Measurements from ENCODE around the gene SPRED2.

SPRED2 gene

GRCh38 chr2:65277791-65278483 is 154.5 kb downstream of the SPRED2 start:
- Histone ChIP-seq H3K4me3 (ENCODE audit: low read length in 2 of 2) (no peak overlapping the region), H3K9ac (ENCODE audit: low read depth, low read length, poor library complexity) (no peak overlapping the region), H3K23ac (ENCODE audit: low read depth, low read length, poor library complexity) (no peak overlapping the region), H2BK5ac (ENCODE audit: low read length) (no peak overlapping the region), H3K4me1 (ENCODE audit: control insufficient read depth in 2 of 2, insufficient read depth in 1 of 2, low read depth in 1 of 2, low read length in 2 of 2) (peaks cover 20 to 32% of the 10 kb centered on the region in 2 donors), H3K4ac (ENCODE audit: low read length) (no peak overlapping the region), H2AK5ac (ENCODE audit: low read depth, low read length) (no peak overlapping the region), H2BK12ac (ENCODE audit: low read length) (no peak overlapping the region), H3K18ac (ENCODE audit: low read length) (no peak overlapping the region), H4K91ac (ENCODE audit: low read depth, low read length, poor library complexity) (no peak overlapping the region), H3K9me3 (replicated peaks in 1 of 2; ENCODE audit: control insufficient read depth in 2 of 2, insufficient read depth in 1 of 2, low read depth in 1 of 2, low read length in 2 of 2) (no peaks in the 10 kb centered on the region), H3K36me3 (replicated peaks in 1 of 2; ENCODE audit: control insufficient read depth in 2 of 2, insufficient read depth in 2 of 2, low read length in 2 of 2) (peaks cover 0 to 3% of the 10 kb centered on the region in 2 donors), H3K79me1 (ENCODE audit: low read depth, low read length) (no peaks in the 10 kb centered on the region), H3K27ac (replicated peaks; ENCODE audit: low read length) (no peak overlapping the region), H3K27me3 (ENCODE audit: control insufficient read depth in 3 of 3, insufficient read depth in 3 of 3, low read depth in 1 of 3, low read length in 3 of 3) (no peaks in the 10 kb centered on the region), H3K14ac (ENCODE audit: low read length) (no peak overlapping the region), H3K4me2 (ENCODE audit: insufficient read depth, low read length, poor library complexity, severe bottlenecking) (no peak overlapping the region), H2AFZ (ENCODE audit: low read length) (peak overlapping the region; percentile 46), H4K8ac (ENCODE audit: low read depth, low read length) (no peak overlapping the region), H2BK15ac (ENCODE audit: low read length) (no peak overlapping the region), H2BK120ac (ENCODE audit: low read depth, low read length) (no peak overlapping the region)
- WGBS, 2 donors (ENCODE audit: extremely low coverage in 2 of 2, insufficient read length in 2 of 2, insufficient replicate concordance in 1 of 2) = no CpG with 5 or more reads among the region's 5 CpGs
- no peak for DNase-seq (ENCODE audit: low spot score)

GRCh38 chr2:65277118-65277517 is 155.3 kb downstream of the SPRED2 start:
- no peak overlapping the region for H2BK120ac ChIP-seq (ENCODE audit: low read depth, low read length)
- no peak overlapping the region for H4K91ac ChIP-seq (ENCODE audit: low read depth, low read length, poor library complexity)
- no peak overlapping the region for H3K4me3 ChIP-seq (ENCODE audit: low read length in 2 of 2)
- peaks cover 0 to 12% of the 10 kb centered on the region in 2 donors for H3K36me3 ChIP-seq (replicated peaks in 1 of 2; ENCODE audit: control insufficient read depth in 2 of 2, insufficient read depth in 2 of 2, low read length in 2 of 2)
- H3K9ac ChIP-seq (ENCODE audit: low read depth, low read length, poor library complexity) = no peak overlapping the region
- H2BK5ac ChIP-seq (ENCODE audit: low read length) = no peak overlapping the region
- no peak overlapping the region for H3K14ac ChIP-seq (ENCODE audit: low read length)
- peak overlapping the region; percentile 26 for H3K27ac ChIP-seq (replicated peaks; ENCODE audit: low read length)
- H3K27me3 ChIP-seq (ENCODE audit: control insufficient read depth in 3 of 3, insufficient read depth in 3 of 3, low read depth in 1 of 3, low read length in 3 of 3) = no peaks in the 10 kb centered on the region
- peaks cover 18 to 27% of the 10 kb centered on the region in 2 donors for H3K4me1 ChIP-seq (ENCODE audit: control insufficient read depth in 2 of 2, insufficient read depth in 1 of 2, low read depth in 1 of 2, low read length in 2 of 2)
- no CpG with 5 or more reads among the region's 3 CpGs for WGBS, 2 donors (ENCODE audit: extremely low coverage in 2 of 2, insufficient read length in 2 of 2, insufficient replicate concordance in 1 of 2)
- no peak for DNase-seq (ENCODE audit: low spot score)
- no peak overlapping the region for H2BK12ac ChIP-seq (ENCODE audit: low read length)
- no peak overlapping the region for H3K4ac ChIP-seq (ENCODE audit: low read length)
- H2BK15ac ChIP-seq (ENCODE audit: low read length) = no peak overlapping the region
- no peak overlapping the region for H2AFZ ChIP-seq (ENCODE audit: low read length)
- no peak overlapping the region for H4K8ac ChIP-seq (ENCODE audit: low read depth, low read length)
- H3K18ac ChIP-seq (ENCODE audit: low read length) = no peak overlapping the region
- no peaks in the 10 kb centered on the region for H3K79me1 ChIP-seq (ENCODE audit: low read depth, low read length)
- no peak overlapping the region for H3K23ac ChIP-seq (ENCODE audit: low read depth, low read length, poor library complexity)
- no peak overlapping the region for H2AK5ac ChIP-seq (ENCODE audit: low read depth, low read length)
- no peak overlapping the region for H3K4me2 ChIP-seq (ENCODE audit: insufficient read depth, low read length, poor library complexity, severe bottlenecking)
- no peaks in the 10 kb centered on the region for H3K9me3 ChIP-seq (replicated peaks in 1 of 2; ENCODE audit: control insufficient read depth in 2 of 2, insufficient read depth in 1 of 2, low read depth in 1 of 2, low read length in 2 of 2)

- no peak overlapping the region for H2BK120ac ChIP-seq (ENCODE audit: low read depth, low read length)
- peaks cover under 1 to 16% of the 10 kb centered on the region in 2 donors for H3K36me3 ChIP-seq (replicated peaks in 1 of 2; ENCODE audit: control insufficient read depth in 2 of 2, insufficient read depth in 2 of 2, low read length in 2 of 2)
- no peak overlapping the region for H2AFZ ChIP-seq (ENCODE audit: low read length)
- no CpG with 5 or more reads among the region's 5 CpGs for WGBS, 2 donors (ENCODE audit: extremely low coverage in 2 of 2, insufficient read length in 2 of 2, insufficient replicate concordance in 1 of 2)
- no peak overlapping the region for H2AK5ac ChIP-seq (ENCODE audit: low read depth, low read length)
- no peak overlapping the region for H3K23ac ChIP-seq (ENCODE audit: low read depth, low read length, poor library complexity)
- H3K4me1 ChIP-seq (ENCODE audit: control insufficient read depth in 2 of 2, insufficient read depth in 1 of 2, low read depth in 1 of 2, low read length in 2 of 2) = peaks cover 18 to 22% of the 10 kb centered on the region in 2 donors
- H3K27ac ChIP-seq (replicated peaks; ENCODE audit: low read length) = peak overlapping the region; percentile 26
- no peaks in the 10 kb centered on the region for H3K27me3 ChIP-seq (ENCODE audit: control insufficient read depth in 3 of 3, insufficient read depth in 3 of 3, low read depth in 1 of 3, low read length in 3 of 3)
- H3K4me3 ChIP-seq (ENCODE audit: low read length in 2 of 2) = no peak overlapping the region
- H2BK12ac ChIP-seq (ENCODE audit: low read length) = no peak overlapping the region
- H3K79me1 ChIP-seq (ENCODE audit: low read depth, low read length) = no peaks in the 10 kb centered on the region
- no peak overlapping the region for H4K91ac ChIP-seq (ENCODE audit: low read depth, low read length, poor library complexity)
- H3K9me3 ChIP-seq (replicated peaks in 1 of 2; ENCODE audit: control insufficient read depth in 2 of 2, insufficient read depth in 1 of 2, low read depth in 1 of 2, low read length in 2 of 2) = no peaks in the 10 kb centered on the region
- H3K4ac ChIP-seq (ENCODE audit: low read length) = no peak overlapping the region
- no peak overlapping the region for H3K14ac ChIP-seq (ENCODE audit: low read length)
- no peak overlapping the region for H3K9ac ChIP-seq (ENCODE audit: low read depth, low read length, poor library complexity)
- H2BK15ac ChIP-seq (ENCODE audit: low read length) = no peak overlapping the region
- no peak overlapping the region for H3K18ac ChIP-seq (ENCODE audit: low read length)
- no peak overlapping the region for H4K8ac ChIP-seq (ENCODE audit: low read depth, low read length)
- no peak overlapping the region for H2BK5ac ChIP-seq (ENCODE audit: low read length)
- no peak for DNase-seq (ENCODE audit: low spot score)
- H3K4me2 ChIP-seq (ENCODE audit: insufficient read depth, low read length, poor library complexity, severe bottlenecking) = no peak overlapping the region
Measured at GRCh38 chr2:65276609-65277008, 155.8 kb downstream of the SPRED2 start.

GRCh38 chr2:65275141-65275915 is 157.1 kb downstream of the SPRED2 start:
- no peaks in the 10 kb centered on the region for H3K9me3 ChIP-seq (replicated peaks in 1 of 2; ENCODE audit: control insufficient read depth in 2 of 2, insufficient read depth in 1 of 2, low read depth in 1 of 2, low read length in 2 of 2)
- H3K27ac ChIP-seq (replicated peaks; ENCODE audit: low read length) = no peak overlapping the region
- H3K18ac ChIP-seq (ENCODE audit: low read length) = no peak overlapping the region
- H3K4me1 ChIP-seq (ENCODE audit: control insufficient read depth in 2 of 2, insufficient read depth in 1 of 2, low read depth in 1 of 2, low read length in 2 of 2) = peaks cover 18 to 21% of the 10 kb centered on the region in 2 donors
- no peak for DNase-seq (ENCODE audit: low spot score)
- no peak overlapping the region for H4K8ac ChIP-seq (ENCODE audit: low read depth, low read length)
- no peak overlapping the region for H3K14ac ChIP-seq (ENCODE audit: low read length)
- no peak overlapping the region for H2AFZ ChIP-seq (ENCODE audit: low read length)
- WGBS, 2 donors (ENCODE audit: extremely low coverage in 2 of 2, insufficient read length in 2 of 2, insufficient replicate concordance in 1 of 2) = no CpG with 5 or more reads among the region's 4 CpGs
- no peak overlapping the region for H2AK5ac ChIP-seq (ENCODE audit: low read depth, low read length)
- no peak overlapping the region for H4K91ac ChIP-seq (ENCODE audit: low read depth, low read length, poor library complexity)
- H2BK120ac ChIP-seq (ENCODE audit: low read depth, low read length) = no peak overlapping the region
- no peak overlapping the region for H2BK5ac ChIP-seq (ENCODE audit: low read length)
- H2BK15ac ChIP-seq (ENCODE audit: low read length) = no peak overlapping the region
- no peaks in the 10 kb centered on the region for H3K79me1 ChIP-seq (ENCODE audit: low read depth, low read length)
- H3K4ac ChIP-seq (ENCODE audit: low read length) = no peak overlapping the region
- H2BK12ac ChIP-seq (ENCODE audit: low read length) = no peak overlapping the region
- no peak overlapping the region for H3K4me3 ChIP-seq (ENCODE audit: low read length in 2 of 2)
- peaks cover 2 to 24% of the 10 kb centered on the region in 2 donors for H3K36me3 ChIP-seq (replicated peaks in 1 of 2; ENCODE audit: control insufficient read depth in 2 of 2, insufficient read depth in 2 of 2, low read length in 2 of 2)
- no peak overlapping the region for H3K9ac ChIP-seq (ENCODE audit: low read depth, low read length, poor library complexity)
- no peak overlapping the region for H3K4me2 ChIP-seq (ENCODE audit: insufficient read depth, low read length, poor library complexity, severe bottlenecking)
- H3K23ac ChIP-seq (ENCODE audit: low read depth, low read length, poor library complexity) = no peak overlapping the region
- no peaks in the 10 kb centered on the region for H3K27me3 ChIP-seq (ENCODE audit: control insufficient read depth in 3 of 3, insufficient read depth in 3 of 3, low read depth in 1 of 3, low read length in 3 of 3)

Measured in neuronal stem cell (in vitro differentiated cells).